ENCODE measurements around the gene NSDHL.

- TF ChIP-seq EZH2 (IDR thresholded peaks at IDR 0.05; ENCODE audit: insufficient read depth, poor library complexity, severe bottlenecking), result no peak
- no peak for TF ChIP-seq EZH2phosphoT487 (IDR thresholded peaks at IDR 0.05; ENCODE audit: insufficient read depth, low read depth)
These were observed 46.3 kb downstream of the NSDHL start for GRCh38 chrX:152876931-152877840.
